Activated CD8-positive, alpha-beta memory T cell treated with anti-CD3 and anti-CD28 coated beads for 4 hours (primary cell): ENCODE results near the gene YEATS2.
"Not testable (repeated sequence)": the region's sequence is repeated elsewhere in the genome, so short reads cannot be mapped to it uniquely, and the experiment has no call there.

ENCODE experiments used
- DNase-seq, 2 donors: peaks; one replicate each; pipeline ENCODE4 v3.0.0-alpha.2; 2020; ENCODE audit warnings: low read depth in 2 of 2

YEATS2 gene

GRCh38 chr3:183714622-183715021 is 17.0 kb downstream of the YEATS2 start:
- DNase-seq, result no peak

GRCh38 chr3:183718012-183718411 is 20.4 kb downstream of the YEATS2 start:
- no peak for DNase-seq

- DNase-seq, result no peak
Measured at GRCh38 chr3:183725387-183725786, 27.8 kb downstream of the YEATS2 start.

GRCh38 chr3:183728204-183728603 is 30.6 kb downstream of the YEATS2 start:
- DNase-seq, result no peak

GRCh38 chr3:183730361-183730760 is 32.8 kb downstream of the YEATS2 start:
- DNase-seq, result no peak

- no peak for DNase-seq
Measured at GRCh38 chr3:183731611-183732010, 34.0 kb downstream of the YEATS2 start.

- DNase-seq, result no peak
Measured at GRCh38 chr3:183733553-183733952, 36.0 kb downstream of the YEATS2 start.

GRCh38 chr3:183734750-183735494 is 37.3 kb downstream of the YEATS2 start:
- DNase-seq, result no peak

GRCh38 chr3:183737116-183737515 is 39.5 kb downstream of the YEATS2 start:
- DNase-seq, result no peak

GRCh38 chr3:183740154-183740553 is 42.6 kb downstream of the YEATS2 start:
- not testable (repeated sequence) for DNase-seq

- DNase-seq, result no peak
Measured at GRCh38 chr3:183743231-183743630, 45.6 kb downstream of the YEATS2 start.

GRCh38 chr3:183745300-183746098 is 47.9 kb downstream of the YEATS2 start:
- no peak for DNase-seq

GRCh38 chr3:183754052-183754451 is 56.5 kb downstream of the YEATS2 start:
- DNase-seq, result no peak

- no peak for DNase-seq
Measured at GRCh38 chr3:183762304-183762703, 64.7 kb downstream of the YEATS2 start.

GRCh38 chr3:183764847-183765731 is 67.5 kb downstream of the YEATS2 start:
- DNase-seq, result no peak

GRCh38 chr3:183766107-183766506 is 68.5 kb downstream of the YEATS2 start:
- DNase-seq, result no peak

GRCh38 chr3:183766745-183767606 is 69.4 kb downstream of the YEATS2 start:
- DNase-seq, result peak; percentile 42

GRCh38 chr3:183768114-183768513 is 70.5 kb downstream of the YEATS2 start:
- DNase-seq, result no peak

GRCh38 chr3:183769453-183769852 is 71.9 kb downstream of the YEATS2 start:
- DNase-seq, result no peak

GRCh38 chr3:183774631-183775030 is 77.0 kb downstream of the YEATS2 start:
- DNase-seq, result no peak

GRCh38 chr3:183775781-183776180 is 78.2 kb downstream of the YEATS2 start:
- no peak for DNase-seq
